Right atrium auricular region (tissue), 2 donors: ENCODE data around the gene FAM237B. TPM values are rescaled to one million over a fixed set of nuclear protein-coding genes. Genes with fewer than 3 reads are reported as not detected.

Source experiments
- DNase-seq: peaks from one replicate; pipeline ENCODE4 v3.0.0-alpha.2; 2019; ENCODE audit warnings: low spot score
- H3K27ac ChIP-seq, 2 donors: fragments of 200-600 bp; sonication (generic); 1 replicate in 1 of 2; 2 replicates in 1 of 2; pipeline ENCODE4 v1.5.1; 2016 to 2019
- H3K27me3 ChIP-seq, 2 donors: fragments of 200-600 bp; sonication (generic); one replicate each; pipeline versions ENCODE4 v1.5.1 to v1.6.0; 2017 to 2019
- H3K36me3 ChIP-seq: fragments of 200-600 bp; sonication (generic); one replicate; pipeline ENCODE4 v1.5.1; 2016
- H3K4me1 ChIP-seq, 2 donors: fragments of 200-600 bp; sonication (generic); one replicate each; pipeline versions ENCODE4 v1.5.1 to v1.6.0; 2017 to 2019
- H3K4me3 ChIP-seq, 2 donors: fragments of 200-600 bp; sonication (generic); 1 replicate in 1 of 2; 2 replicates in 1 of 2; pipeline ENCODE4 v1.5.1; 2017 to 2019; ENCODE audit warnings: mild to moderate bottlenecking in 1 of 2, moderate library complexity in 1 of 2
- H3K9me3 ChIP-seq, 2 donors: fragments of 200-600 bp; sonication (generic); one replicate each; pipeline ENCODE4 v1.5.1; 2019
- total RNA-seq, 2 donors: library from RNA; depleted of rRNA; stranded (reverse); fragments of >200 nt; gene quantifications; one replicate each; pipeline ENCODE4 v1.1.0, GENCODE V29; 2016
- TF ChIP-seq, protein P1 (sequence below), 2 donors: fragments of 200-600 bp; sonication (generic); IDR thresholded peaks; one replicate each; pipeline ENCODE4 v1.5.1; 2019; ENCODE audit warnings: antibody characterized with exemption in 2 of 2

Gene FAM237B
- total RNA-seq, 2 donors from 2014 or later, result not detected

DNA sequence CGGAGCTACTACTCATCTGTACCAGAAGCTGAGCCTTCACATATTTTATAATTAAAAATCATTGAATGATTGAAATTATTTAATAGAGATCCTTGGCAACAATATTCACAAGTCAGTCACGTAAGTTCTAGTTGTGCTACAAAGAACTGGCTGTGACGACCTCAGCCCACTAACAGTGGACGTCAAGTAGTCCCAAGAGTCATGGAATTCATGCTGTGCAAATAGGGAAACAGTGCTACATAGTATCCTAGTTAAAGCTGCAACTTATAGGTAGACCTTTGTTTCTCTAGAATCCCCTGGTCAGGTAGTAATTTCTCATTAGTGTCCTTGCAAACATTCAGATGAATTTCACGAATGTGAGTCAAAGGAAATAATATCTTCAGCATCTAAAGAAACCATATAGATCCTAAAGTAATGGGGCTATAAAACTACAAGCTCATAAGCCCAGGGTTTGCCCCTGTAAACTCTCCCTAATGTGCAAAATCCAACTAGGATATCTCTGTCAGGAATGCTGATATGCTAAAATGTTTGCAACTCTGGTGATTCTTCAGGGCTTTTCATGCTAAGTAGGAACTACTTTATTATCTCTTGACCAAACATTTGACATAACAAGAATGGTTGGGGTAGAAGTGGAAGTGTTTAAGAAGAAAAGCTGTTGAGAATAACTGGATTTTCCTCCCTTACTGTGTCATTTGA lies 44.9 kb downstream of the FAM237B start:
- Histone ChIP-seq H3K9me3 (no peaks in the 10 kb centered on the region), H3K27ac (no peak overlapping the region), H3K4me3 (no peak overlapping the region), H3K36me3 (peaks cover 8% of the 10 kb centered on the region), H3K27me3 (no peaks in the 10 kb centered on the region), H3K4me1 (no peaks in the 10 kb centered on the region)
- DNase-seq, result no peak
- TF ChIP-seq, protein P1, sequence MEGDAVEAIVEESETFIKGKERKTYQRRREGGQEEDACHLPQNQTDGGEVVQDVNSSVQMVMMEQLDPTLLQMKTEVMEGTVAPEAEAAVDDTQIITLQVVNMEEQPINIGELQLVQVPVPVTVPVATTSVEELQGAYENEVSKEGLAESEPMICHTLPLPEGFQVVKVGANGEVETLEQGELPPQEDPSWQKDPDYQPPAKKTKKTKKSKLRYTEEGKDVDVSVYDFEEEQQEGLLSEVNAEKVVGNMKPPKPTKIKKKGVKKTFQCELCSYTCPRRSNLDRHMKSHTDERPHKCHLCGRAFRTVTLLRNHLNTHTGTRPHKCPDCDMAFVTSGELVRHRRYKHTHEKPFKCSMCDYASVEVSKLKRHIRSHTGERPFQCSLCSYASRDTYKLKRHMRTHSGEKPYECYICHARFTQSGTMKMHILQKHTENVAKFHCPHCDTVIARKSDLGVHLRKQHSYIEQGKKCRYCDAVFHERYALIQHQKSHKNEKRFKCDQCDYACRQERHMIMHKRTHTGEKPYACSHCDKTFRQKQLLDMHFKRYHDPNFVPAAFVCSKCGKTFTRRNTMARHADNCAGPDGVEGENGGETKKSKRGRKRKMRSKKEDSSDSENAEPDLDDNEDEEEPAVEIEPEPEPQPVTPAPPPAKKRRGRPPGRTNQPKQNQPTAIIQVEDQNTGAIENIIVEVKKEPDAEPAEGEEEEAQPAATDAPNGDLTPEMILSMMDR (IDR thresholded peaks at IDR 0.05), result no peak

DNA sequence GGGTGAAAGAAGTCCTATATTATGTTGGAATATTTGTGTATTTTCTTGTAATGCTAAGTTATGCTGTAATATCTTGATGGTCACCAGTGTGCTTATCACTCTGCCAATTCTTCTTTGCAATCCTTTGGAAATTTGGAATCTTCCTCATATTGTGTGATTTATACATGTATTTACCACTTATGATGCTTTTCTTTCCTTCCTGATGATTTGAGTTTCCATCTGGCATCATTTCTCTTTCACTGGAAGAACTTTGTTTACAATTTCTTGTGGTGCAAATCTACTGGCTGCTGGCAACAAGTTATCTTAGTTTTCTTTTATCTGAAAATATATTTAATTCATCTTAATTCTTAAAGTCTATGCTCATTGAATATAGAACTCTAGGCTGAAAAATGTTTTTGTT lies 46.9 kb downstream of the FAM237B start:
- Histone ChIP-seq H3K36me3 (no peaks in the 10 kb centered on the region), H3K9me3 (no peaks in the 10 kb centered on the region), H3K27ac (no peak overlapping the region), H3K27me3 (no peaks in the 10 kb centered on the region), H3K4me1 (no peaks in the 10 kb centered on the region), H3K4me3 (no peak overlapping the region)
- TF ChIP-seq, protein P1 (IDR thresholded peaks at IDR 0.05), result no peak
- no peak for DNase-seq

DNA sequence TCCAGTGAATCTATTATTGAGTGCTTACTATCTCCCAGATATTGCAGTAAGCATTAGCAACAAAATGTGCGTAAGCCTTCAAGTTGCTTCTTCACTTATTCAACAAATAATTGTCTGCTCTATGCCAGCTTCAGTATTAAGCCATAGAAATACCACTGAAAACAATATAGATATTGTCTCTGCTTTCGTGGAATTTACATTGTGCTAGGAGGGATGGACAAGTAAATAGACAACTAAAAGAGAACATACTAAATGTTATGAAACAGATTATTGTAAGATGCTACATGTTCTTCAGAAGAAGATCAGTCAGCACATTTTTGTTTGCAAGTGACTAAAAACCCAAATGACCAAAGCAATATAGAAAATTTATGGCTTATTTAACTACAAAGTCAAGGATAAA lies 48.9 kb downstream of the FAM237B start:
- DNase-seq, result no peak
- H3K27me3 ChIP-seq, result no peaks in the 10 kb centered on the region
- H3K27ac ChIP-seq, result no peak overlapping the region
- H3K36me3 ChIP-seq, result no peaks in the 10 kb centered on the region
- H3K4me3 ChIP-seq, result no peak overlapping the region
- no peaks in the 10 kb centered on the region for H3K9me3 ChIP-seq
- H3K4me1 ChIP-seq, result no peaks in the 10 kb centered on the region
- TF ChIP-seq, protein P1 (IDR thresholded peaks at IDR 0.05), result no peak

DNA sequence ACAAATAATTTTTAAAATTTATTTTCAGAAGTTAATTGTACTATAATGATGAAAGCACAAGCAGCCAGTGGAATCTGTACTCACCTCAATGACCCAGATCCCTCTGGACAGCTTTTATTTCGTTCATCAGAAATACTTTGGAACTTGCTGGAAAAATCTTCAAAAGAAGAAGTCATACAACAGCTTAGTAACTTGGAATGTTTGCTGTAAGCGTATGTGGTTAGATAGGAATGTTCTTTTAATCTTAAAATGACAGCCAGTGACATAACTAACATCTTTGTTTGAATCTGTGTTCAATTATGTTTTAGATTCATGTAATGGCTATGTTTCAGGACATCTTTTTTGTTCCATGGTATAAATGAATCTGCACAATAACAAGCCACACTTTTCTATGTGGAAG lies 49.4 kb downstream of the FAM237B start:
- Histone ChIP-seq H3K4me3 (no peak overlapping the region), H3K9me3 (no peaks in the 10 kb centered on the region), H3K27ac (no peak overlapping the region), H3K36me3 (no peaks in the 10 kb centered on the region), H3K27me3 (no peaks in the 10 kb centered on the region), H3K4me1 (no peaks in the 10 kb centered on the region)
- TF ChIP-seq, protein P1 (IDR thresholded peaks at IDR 0.05), result no peak
- no peak for DNase-seq

DNA sequence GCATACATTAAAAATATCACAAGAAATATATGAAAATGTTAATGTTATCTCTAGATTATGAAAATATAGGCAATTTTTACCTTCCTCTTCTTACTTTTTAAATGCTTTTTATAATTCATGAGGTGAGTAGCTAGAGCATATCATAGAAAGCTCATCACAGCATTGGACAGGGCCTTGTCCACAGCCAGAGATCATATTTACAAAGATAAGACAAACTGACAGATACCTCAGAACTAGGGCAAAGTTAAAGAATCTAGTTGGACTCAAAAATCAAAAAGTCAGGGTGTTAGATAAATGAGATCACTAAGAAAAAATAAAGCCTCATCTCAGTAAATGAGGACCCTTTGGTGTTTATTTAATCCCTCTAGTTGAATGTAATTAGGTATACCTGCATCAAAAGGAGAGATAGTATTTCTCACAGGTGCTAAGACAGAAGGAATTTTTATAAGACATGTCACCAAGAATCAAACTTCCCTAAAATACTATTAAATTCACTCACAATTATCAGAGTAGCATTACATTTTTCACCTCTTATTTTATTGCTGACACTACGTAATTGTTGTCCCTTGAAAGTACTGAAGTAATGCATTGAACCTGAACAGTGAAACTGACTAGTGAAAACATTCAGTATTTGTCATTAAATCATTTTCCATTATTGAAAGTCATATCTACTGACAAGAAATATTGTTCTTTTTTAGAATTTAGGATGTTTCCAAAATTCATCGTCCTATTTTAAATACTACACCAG lies 50.5 kb downstream of the FAM237B start:
- no peak for DNase-seq
- Histone ChIP-seq H3K36me3 (no peaks in the 10 kb centered on the region), H3K9me3 (no peaks in the 10 kb centered on the region), H3K4me3 (no peak overlapping the region), H3K27me3 (no peaks in the 10 kb centered on the region), H3K27ac (no peak overlapping the region), H3K4me1 (no peaks in the 10 kb centered on the region)
- TF ChIP-seq, protein P1 (IDR thresholded peaks at IDR 0.05), result no peak
